HG02870 (cell line): Measurements from ENCODE around the gene PPDPF.

Source experiments
- ATAC-seq: cut with Tn5 transposase; IDR thresholded peaks from one replicate; pipeline ENCODE4 v1.9.1; 2021; ENCODE audit warnings: mild to moderate bottlenecking, moderate library complexity; ENCODE audit not compliant: unreplicated experiment

PPDPF gene

DNA sequence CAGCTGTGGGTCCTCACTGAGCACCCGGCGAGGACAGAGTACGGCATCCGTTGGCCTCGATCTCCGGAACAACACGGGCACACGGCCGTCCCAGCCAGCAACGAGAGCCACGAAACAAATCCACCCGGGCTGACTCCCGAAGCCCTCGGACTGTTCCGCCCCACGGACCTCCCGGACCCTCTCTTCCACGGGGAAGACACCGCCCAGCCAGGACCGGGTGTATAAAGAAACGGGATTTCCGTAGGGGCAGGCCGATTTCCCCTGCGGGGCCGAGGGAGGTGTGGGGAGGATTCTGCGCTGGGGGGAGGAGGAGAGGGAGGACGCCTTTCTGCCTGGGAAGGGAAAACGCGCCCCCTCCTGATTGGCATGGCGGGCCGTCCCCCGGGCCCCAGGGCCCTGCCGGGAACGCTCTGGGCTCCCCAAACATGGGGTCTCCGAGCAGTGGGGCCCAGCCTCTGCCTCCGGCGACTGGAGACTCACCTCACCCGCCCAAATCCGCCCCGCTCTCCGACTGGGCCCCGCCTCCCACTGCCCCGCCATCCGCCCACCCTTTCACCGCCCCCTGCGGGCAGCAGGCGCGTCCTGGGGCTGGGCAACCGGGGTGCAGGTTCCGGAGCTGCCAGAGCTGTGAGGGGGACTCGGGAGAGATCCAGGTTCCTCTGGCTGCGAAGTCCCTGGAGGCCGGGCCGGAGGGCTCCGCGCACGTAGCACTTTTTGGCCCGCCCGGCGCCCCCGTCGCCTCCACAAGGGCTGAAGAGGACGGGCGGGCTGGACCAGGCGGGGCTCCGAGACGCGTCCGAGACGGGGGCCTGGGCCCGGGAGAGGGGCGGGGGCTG lies 679 bp upstream of the PPDPF start:
- ATAC-seq: peak; percentile 27

- ATAC-seq: peak; percentile 34
Measured at GRCh38 chr20:63520934-63521601, 503 bp downstream of the PPDPF start.

DNA sequence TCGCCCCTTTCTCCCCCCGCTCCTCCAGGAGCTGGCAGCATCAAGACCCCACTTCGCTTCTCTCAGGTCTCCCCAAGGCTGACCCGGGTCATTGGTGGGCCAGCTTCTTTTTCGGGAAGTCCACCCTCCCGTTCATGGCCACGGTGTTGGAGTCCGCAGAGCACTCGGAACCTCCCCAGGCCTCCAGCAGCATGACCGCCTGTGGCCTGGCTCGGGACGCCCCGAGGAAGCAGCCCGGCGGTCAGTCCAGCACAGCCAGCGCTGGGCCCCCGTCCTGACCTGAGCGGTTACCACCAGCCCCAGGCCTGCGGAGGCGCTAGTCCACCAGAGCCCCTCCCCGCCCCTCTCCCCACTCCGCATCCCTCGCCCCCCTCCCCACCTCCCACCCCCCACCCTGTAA lies 1.0 kb downstream of the PPDPF start:
- ATAC-seq: no peak

DNA sequence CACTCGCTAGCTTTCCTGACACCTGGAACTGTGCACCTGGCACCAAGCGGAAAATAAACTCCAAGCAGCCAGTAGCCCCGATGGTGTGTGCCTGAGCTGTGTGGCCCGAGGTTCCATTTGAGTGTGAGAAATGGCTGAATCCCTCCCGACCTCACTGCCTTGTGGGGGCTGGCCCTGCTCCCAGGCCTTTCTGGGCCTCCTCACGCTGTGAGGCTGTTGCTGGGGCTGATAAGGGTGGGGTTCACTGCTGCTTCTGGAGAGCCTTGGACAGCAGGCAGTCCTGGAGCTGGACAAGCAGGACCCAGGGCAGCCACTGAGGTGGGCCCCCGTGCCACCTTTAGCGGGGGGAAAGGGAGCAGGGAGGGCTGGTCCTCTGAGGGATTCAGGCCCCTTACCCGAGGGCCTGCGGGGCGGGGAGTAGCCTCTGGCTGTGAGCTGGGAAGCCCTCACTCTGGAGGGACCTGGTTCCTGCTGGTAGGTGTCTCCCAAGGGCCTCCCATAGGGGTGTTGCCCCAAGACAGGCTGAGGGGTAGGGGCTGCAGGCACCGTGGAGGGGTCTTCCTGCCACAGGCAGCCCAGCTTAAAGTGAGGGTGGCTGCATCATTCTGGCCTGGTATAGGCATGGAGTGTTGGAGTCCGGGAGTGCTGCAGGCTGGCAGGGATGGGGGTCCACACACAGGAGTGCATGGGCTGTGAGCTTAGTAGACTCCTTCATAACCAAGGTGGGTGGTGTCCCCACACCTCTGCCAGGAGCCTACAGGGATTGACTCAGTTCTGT lies 1.7 kb downstream of the PPDPF start:
- ATAC-seq: no peak

DNA sequence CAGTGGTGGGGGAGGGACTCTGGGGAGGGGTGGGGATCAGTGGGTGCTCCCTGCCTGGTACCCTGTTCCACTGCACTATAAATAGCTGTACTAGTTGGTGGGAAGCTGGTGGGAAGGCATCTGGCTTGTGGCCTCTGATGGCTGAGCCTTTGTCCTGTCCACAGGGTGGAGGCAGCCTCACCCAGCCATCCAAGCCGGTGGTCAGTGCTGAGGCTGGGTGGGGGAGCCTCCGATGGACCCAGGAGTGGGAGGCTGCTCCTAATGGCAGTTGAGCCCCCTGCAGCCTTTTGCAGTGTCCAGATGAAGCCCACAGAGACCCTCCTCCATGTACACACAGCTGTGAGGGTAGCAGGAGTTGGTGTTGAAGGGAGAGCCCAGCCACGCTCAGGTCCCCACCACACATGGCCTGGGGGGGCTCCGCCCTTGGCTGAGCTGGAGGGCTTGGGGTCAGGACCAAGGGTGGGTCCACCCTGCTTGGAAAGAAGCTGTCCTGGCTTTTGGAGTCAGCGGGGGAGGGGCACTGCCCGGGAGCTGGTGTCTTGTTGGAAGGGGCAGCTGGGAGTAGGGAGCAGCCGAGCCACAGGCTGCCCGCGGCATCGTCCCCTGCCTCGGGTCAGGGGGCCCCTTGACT lies 2.5 kb downstream of the PPDPF start:
- ATAC-seq: no peak

DNA sequence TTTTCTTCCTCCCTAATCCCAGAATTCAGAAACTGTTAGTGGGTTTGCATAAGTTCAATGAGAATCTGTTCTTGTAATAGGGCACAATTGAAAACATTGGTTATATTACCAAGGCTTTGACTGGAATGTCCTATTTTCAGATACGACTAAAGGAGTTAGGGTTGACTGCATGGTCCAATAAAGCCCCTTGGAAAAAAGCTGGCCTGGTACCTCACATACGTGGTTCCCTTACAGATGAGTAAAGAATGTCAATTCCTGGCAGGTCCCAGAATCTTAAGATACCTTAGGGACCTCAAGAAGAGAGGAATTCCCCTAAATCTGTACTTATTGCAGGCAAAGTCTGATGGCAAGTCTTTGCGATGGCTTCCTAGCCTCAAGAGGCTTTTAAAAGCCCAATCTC lies 4.6 kb downstream of the PPDPF start:
- no peak for ATAC-seq

GRCh38 chr20:63525971-63526370 lies 5.4 kb downstream of the PPDPF start:
- ATAC-seq: no peak

DNA sequence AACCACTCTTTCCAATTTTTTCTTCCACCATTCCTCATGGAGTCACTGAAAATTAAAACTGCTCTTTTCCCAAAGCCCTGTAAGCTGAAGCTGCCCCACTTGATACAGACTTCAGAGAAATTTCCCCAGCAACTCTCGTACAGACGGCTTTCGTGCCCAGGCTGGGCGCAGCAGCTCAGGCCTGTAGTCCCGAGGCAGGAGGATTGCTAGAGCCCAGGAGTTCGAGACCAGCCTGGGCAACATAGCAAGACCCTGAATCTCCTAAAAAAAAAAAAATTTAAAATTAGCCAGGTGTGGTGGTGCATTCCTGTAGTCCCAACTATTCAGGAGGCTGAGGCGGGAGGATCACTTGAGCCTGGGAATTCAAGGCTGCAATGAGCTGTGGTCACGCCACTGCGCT lies 6.6 kb downstream of the PPDPF start:
- ATAC-seq: no peak

- no peak for ATAC-seq
Measured at GRCh38 chr20:63529180-63529860, 8.8 kb downstream of the PPDPF start.

- ATAC-seq: no peak
Measured at GRCh38 chr20:63529861-63530787, 9.6 kb downstream of the PPDPF start.

DNA sequence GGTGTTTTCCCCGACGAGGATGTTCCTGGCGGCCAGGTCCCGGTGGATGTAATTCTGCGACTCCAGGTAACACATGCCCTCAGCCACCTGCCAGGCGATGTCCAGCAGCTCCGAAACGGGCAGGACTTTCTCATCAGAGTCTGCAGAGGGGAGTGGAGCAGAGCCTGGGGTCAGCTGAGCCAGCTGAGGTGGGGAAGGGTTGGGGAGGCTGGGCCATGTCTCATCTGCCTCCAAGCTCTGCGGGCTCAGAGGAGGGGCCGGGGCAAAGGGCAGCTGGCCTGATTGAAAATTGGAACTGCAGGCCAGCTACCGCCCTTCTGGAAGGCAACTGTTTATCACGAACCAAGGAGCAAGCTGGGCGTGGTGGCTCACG lies 10.2 kb downstream of the PPDPF start:
- ATAC-seq: no peak

DNA sequence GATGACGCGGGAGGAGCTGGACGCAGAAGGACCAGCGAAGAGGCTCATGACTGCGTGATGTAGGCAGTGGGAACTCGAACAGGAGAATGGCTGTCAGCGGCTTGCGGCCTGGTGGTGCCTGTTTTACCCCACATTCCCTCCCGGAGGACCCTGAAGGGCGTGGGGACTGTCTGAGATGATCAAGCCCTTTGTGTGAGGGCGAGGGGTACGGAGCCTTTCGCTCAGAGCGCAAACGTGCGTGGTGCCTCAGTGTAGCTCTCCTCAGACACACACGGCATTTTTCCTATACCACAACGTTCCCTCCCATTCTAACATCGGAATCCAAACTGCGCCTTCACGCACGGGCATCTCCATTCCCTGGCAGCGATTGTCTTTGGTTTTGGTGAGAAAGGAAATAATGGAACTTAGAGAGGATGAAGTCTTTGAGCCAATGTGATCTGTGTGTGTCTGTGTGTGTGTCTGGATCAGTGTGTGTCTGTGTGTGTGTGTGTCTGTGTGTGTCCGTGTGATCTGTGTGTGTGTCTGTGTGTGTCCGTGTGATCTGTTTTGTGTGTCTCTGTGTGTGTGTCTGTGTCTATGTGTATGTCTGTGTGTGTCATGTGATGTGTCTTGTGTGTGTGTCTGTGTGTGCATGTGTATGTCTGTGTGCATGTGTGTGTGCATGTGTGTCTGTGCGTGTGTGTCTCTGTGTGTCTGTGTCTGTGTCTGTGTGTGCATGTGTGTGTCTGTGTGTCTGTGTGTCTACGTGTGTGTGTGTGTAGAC lies 11.3 kb downstream of the PPDPF start:
- no peak for ATAC-seq

DNA sequence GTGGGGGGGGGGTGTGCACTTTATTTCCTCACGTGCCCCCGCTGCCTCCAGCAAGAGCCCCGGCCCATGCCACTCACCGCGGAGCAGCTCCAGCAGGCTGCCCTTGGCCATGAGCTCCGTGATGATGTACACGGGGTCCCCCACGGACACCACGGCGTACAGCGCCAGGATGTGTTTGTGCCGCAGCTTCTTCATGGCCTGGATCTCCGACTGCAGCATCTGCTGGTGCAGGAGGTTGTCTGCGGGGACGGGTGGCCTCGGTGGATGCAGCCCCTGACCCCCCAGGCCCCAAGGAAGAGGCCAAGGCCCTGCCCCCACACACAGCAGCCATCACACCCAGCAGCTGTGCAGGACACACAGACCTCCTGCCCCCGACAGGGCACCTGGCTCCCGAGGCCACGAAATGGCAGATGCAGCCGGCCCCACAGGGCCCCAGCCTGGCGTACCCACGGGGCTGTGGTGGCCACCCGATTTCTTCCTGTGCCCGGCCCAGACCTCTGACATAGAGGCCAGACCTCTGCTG lies 11.9 kb downstream of the PPDPF start:
- ATAC-seq: no peak

DNA sequence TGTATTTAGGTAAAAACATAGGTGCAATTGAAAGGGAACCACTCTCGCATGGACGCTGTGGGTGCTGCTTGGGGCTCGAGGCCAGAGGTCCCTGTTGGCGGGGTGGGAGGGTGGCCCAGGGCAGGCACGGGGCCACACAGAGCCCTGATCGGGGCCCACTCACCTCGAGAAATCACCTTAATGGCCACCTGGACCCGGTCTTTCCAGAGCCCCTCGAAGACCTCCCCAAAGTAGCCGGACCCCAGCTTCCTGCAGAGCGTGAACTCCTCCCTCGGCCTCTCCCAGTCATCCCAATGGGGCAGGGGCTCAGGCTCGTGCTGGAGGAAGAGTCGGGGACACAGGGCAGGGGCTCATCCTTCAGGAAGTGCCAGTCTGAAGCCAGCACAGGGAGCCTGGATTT lies 12.8 kb downstream of the PPDPF start:
- ATAC-seq: no peak

DNA sequence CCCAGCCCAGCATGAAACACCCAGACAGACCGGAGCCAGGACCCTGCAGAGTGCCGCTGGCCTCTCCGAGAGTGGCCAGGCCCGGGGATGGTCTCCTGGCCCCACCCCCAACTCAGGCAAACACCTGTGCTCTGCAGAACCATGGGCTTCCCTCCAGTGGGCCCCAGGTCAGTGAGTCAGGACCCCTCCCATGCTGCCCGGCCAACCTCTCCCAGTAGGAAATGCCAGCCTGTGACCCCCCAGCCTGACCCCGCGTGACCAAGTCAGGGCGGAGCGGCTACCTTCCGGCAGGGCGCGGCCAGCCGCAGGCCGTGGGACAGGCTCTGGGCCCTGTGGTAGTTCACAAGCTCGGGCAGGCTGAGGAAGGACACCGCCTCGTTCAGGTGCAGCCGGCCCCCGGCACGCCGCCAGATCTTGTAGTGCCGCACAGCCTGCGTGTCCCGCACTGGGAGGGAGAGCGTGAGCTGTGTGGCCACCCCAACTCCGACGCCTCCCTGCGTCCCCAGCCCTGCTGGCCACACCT lies 13.4 kb downstream of the PPDPF start:
- no peak for ATAC-seq

DNA sequence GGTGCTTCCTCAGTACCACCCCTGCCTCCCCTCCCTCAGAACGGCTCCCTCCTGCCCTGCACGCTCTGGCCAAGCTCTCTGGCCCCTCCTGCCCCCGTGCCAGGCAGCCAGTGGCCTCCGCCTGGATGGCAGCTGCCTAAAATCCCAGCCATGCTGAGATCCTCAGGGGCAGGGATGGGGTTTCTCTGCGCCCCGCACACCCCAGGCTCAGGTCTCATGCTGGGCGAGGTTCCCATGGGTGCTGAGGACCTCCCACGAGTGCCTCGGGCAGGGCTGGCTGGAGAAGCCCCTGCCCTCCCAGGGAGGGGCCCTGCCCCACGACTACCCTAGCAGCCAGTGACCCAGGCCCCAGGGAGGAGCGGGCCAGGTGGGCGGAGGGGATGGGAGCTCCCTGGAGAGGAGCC lies 13.9 kb downstream of the PPDPF start:
- ATAC-seq: no peak

- ATAC-seq: no peak
Measured at GRCh38 chr20:63534831-63535651, 14.5 kb downstream of the PPDPF start.
